Upper lobe of left lung (tissue), 4 donors: ENCODE data around the gene NR2C2AP.

Source experiments
- POLR2AphosphoS5 ChIP-seq, 2 donors: sonication (generic); formaldehyde crosslinking; IDR thresholded peaks; one replicate each; pipeline ENCODE4 v1.5.1; 2017; ENCODE audit warnings: antibody characterized with exemption in 2 of 2
- TF ChIP-seq, protein P1 (sequence below), 6 experiments: fragments of 450-650 bp in 4 of 6; fragments of 200-600 bp in 2 of 6; sonication (generic) in 2 of 6; IDR thresholded peaks; one replicate each; pipeline ENCODE4 v1.5.1; 2016 to 2019; ENCODE audit warnings: antibody characterized with exemption in 6 of 6

DNA sequence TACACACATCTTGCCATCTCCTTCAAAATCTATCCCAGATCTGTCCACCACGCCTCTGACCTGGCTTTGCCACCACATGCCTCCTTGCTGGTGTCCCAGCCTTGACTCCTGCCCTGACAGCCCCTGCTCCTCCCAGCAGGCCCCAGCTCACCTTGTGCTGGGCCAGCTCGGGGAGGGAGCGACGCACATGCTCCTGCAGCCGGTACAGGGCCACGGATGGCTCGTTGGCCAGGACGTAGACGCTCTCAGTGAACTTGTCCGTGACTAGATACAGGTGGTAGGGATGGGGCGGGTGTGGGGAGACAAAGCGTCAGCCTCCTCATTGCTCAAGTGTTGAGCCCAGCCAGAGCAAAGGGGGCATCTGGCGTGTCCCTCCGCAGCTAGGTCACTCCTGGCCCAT is 16.5 kb downstream of the NR2C2AP start:
- TF ChIP-seq, protein P1, sequence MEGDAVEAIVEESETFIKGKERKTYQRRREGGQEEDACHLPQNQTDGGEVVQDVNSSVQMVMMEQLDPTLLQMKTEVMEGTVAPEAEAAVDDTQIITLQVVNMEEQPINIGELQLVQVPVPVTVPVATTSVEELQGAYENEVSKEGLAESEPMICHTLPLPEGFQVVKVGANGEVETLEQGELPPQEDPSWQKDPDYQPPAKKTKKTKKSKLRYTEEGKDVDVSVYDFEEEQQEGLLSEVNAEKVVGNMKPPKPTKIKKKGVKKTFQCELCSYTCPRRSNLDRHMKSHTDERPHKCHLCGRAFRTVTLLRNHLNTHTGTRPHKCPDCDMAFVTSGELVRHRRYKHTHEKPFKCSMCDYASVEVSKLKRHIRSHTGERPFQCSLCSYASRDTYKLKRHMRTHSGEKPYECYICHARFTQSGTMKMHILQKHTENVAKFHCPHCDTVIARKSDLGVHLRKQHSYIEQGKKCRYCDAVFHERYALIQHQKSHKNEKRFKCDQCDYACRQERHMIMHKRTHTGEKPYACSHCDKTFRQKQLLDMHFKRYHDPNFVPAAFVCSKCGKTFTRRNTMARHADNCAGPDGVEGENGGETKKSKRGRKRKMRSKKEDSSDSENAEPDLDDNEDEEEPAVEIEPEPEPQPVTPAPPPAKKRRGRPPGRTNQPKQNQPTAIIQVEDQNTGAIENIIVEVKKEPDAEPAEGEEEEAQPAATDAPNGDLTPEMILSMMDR (IDR thresholded peaks at IDR 0.05), result no peak
- no peak for TF ChIP-seq POLR2AphosphoS5 (IDR thresholded peaks at IDR 0.05)
